ENCODE results near the gene GNPNAT1. TPM values are rescaled to one million over a fixed set of nuclear protein-coding genes. Genes with fewer than 3 reads are reported as not detected.
A peak's percentile ranks its signal among the peaks of the same experiment; 100 is the strongest.

GNPNAT1 gene
- polyA plus RNA-seq, 3 donors from 2014 or later: 2.4 to 11.2 (median 6.5) TPM

GRCh38 chr14:52806115-52806514 lies 14.7 kb upstream of the GNPNAT1 start:
- Mint-ChIP-seq H3K27me3 (ENCODE audit: low read depth in 3 of 3) (peaks cover 0 to 3% (median 0%) of the 10 kb centered on the region in 3 donors), H3K9me3 (no peaks in the 10 kb centered on the region), H3K27ac (no peak overlapping the region), H3K4me3 (no peak overlapping the region), H3K4me1 (peaks cover 3 to 6% of the 10 kb centered on the region in 2 donors), H3K36me3 (peaks cover 0 to 3% (median 0%) of the 10 kb centered on the region in 3 donors)
- no peak for DNase-seq

- peaks cover 18 to 25% of the 10 kb centered on the region in 2 donors for H3K4me1 Mint-ChIP-seq
- peaks cover 0 to 4% (median 1%) of the 10 kb centered on the region in 6 donors for H3K9me3 Mint-ChIP-seq
- peaks cover 0 to 3% (median 0%) of the 10 kb centered on the region in 3 donors for H3K36me3 Mint-ChIP-seq
- no peak overlapping the region for H3K4me3 Mint-ChIP-seq
- no peak overlapping the region for H3K27ac Mint-ChIP-seq
- no peak for DNase-seq
- H3K27me3 Mint-ChIP-seq (ENCODE audit: low read depth in 3 of 3): peaks cover 0 to 3% (median 0%) of the 10 kb centered on the region in 3 donors
These were observed 11.2 kb upstream of the GNPNAT1 start for GRCh38 chr14:52802597-52802996.

GRCh38 chr14:52801014-52801712 lies 9.8 kb upstream of the GNPNAT1 start:
- no peak for DNase-seq
- peak overlapping the region in 1 of 6 donors; percentile 17 for H3K27ac Mint-ChIP-seq

GRCh38 chr14:52798826-52799225 lies 7.4 kb upstream of the GNPNAT1 start:
- H3K27ac Mint-ChIP-seq: peak overlapping the region in 2 of 6 donors; percentile 2 to 50
- peaks cover 22 to 28% of the 10 kb centered on the region in 2 donors for H3K4me1 Mint-ChIP-seq
- H3K27me3 Mint-ChIP-seq (ENCODE audit: low read depth in 3 of 3): peaks cover 0 to 4% (median 0%) of the 10 kb centered on the region in 3 donors
- H3K4me3 Mint-ChIP-seq: no peak overlapping the region
- H3K9me3 Mint-ChIP-seq: peaks cover 0 to 6% (median 4%) of the 10 kb centered on the region in 6 donors
- H3K36me3 Mint-ChIP-seq: no peaks in the 10 kb centered on the region
- DNase-seq: no peak

More at GRCh38 chr14:52801014-52801712, 9.8 kb upstream of the GNPNAT1 start:
- Mint-ChIP-seq H3K4me1 (peaks cover 22 to 28% of the 10 kb centered on the region in 2 donors), H3K4me3 (no peak overlapping the region), H3K27me3 (ENCODE audit: low read depth in 3 of 3) (peaks cover 0 to 3% (median 0%) of the 10 kb centered on the region in 3 donors), H3K9me3 (peaks cover 0 to 6% (median 4%) of the 10 kb centered on the region in 6 donors), H3K36me3 (peaks cover 0 to 3% (median 0%) of the 10 kb centered on the region in 3 donors)

DNA sequence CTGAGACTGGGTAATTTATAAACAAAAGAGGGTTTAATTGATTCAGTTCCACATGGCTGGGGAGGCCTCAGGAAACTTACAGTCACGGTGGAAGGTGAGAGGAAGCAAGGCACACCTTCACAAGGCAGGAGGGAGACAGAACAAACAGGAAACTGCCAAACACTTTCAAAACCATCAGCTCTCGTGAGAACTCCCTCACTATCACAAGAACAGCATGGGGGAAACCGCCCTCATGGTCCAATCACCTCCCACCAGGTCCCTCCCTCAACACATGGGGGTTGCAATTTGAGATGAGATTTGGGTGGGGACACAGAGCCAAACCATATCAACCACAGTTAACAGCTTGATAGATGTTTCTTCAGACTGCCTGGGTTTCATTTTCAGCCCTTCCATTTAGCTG lies 6.2 kb upstream of the GNPNAT1 start:
- no peaks in the 10 kb centered on the region for H3K36me3 Mint-ChIP-seq
- DNase-seq: peak; percentile 30 to 37 (median 33)
- peak overlapping the region; percentile 53 to 84 (median 72) for H3K27ac Mint-ChIP-seq
- peak overlapping the region in 3 of 5 donors; percentile 13 to 52 (median 27) for H3K4me3 Mint-ChIP-seq
- H3K9me3 Mint-ChIP-seq: peaks cover 0 to 6% (median 4%) of the 10 kb centered on the region in 6 donors
- peaks cover 22 to 29% of the 10 kb centered on the region in 2 donors for H3K4me1 Mint-ChIP-seq
- H3K27me3 Mint-ChIP-seq (ENCODE audit: low read depth in 3 of 3): peaks cover 0 to 2% (median 0%) of the 10 kb centered on the region in 3 donors

DNA sequence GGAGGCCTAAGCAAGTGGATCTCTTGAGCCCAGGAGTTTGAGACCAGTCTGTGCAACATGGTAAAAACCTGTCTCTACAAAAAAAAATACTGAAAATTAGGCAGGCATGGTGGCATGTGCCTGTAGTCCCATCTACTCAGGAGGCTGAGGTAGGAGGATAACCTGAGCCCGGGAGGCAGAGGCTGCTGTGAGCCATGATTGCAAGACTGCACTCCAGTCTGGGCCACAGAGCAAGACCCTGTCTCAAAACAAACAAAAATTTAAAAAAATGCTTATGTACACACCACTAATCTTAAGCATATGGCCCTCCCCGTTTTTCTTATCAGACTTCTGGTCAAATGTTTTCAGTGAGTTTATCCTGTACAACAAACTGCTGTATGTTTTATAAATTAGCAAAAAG lies 1.7 kb upstream of the GNPNAT1 start:
- peak overlapping the region in 1 of 5 donors; percentile 91 for H3K4me3 Mint-ChIP-seq
- peak overlapping the region in 1 of 6 donors; percentile 17 for H3K27ac Mint-ChIP-seq
- H3K36me3 Mint-ChIP-seq: no peaks in the 10 kb centered on the region
- peaks cover 0 to 6% (median 4%) of the 10 kb centered on the region in 6 donors for H3K9me3 Mint-ChIP-seq
- H3K4me1 Mint-ChIP-seq: peaks cover 34 to 50% of the 10 kb centered on the region in 2 donors
- H3K27me3 Mint-ChIP-seq (ENCODE audit: low read depth in 3 of 3): peaks cover 0 to 8% (median 4%) of the 10 kb centered on the region in 3 donors
- no peak for DNase-seq

- H3K9me3 Mint-ChIP-seq: peaks cover 0 to 5% (median under 1%) of the 10 kb centered on the region in 6 donors
- H3K36me3 Mint-ChIP-seq: no peaks in the 10 kb centered on the region
- DNase-seq: no peak
These were observed 649 bp upstream of the GNPNAT1 start for GRCh38 chr14:52792097-52792415.

DNA sequence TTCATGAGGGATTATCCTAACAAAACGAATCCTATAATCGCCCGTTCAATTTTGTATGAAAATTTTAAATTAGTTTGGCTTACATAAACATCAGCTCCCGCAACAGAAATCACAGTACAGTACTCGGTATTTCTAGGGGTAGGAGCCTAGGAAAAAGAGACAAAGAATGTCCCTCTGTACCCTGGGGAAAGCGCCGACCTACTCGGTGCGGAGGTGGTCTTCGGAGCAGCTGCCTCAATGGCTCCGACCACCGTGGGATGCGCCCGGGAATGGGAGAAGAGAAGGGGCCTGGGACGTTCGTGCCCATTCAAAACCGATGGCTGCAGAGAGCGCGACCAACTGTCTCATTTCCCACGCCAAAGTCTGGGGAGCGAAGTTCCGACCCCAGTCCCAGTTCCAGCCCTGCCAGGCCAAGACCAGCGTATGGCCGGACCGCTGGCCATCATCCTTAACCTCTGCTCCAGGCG lies 618 bp downstream of the GNPNAT1 start:
- no peak for DNase-seq
- Mint-ChIP-seq H3K9me3 (no peaks in the 10 kb centered on the region), H3K27me3 (ENCODE audit: low read depth in 3 of 3) (peaks cover 0 to 8% (median 4%) of the 10 kb centered on the region in 3 donors), H3K27ac (peak overlapping the region; percentile 79 to 92 (median 86)), H3K4me1 (peaks cover 29 to 47% of the 10 kb centered on the region in 2 donors), H3K36me3 (no peaks in the 10 kb centered on the region), H3K4me3 (peak overlapping the region; percentile 84 to 92 (median 90))

More at GRCh38 chr14:52792097-52792415, 649 bp upstream of the GNPNAT1 start:
- peaks cover 0 to 8% (median 4%) of the 10 kb centered on the region in 3 donors for H3K27me3 Mint-ChIP-seq (ENCODE audit: low read depth in 3 of 3)
- peaks cover 29 to 46% of the 10 kb centered on the region in 2 donors for H3K4me1 Mint-ChIP-seq
- peak overlapping the region; percentile 79 to 92 (median 86) for H3K27ac Mint-ChIP-seq
- peak overlapping the region; percentile 81 to 93 (median 88) for H3K4me3 Mint-ChIP-seq

DNA sequence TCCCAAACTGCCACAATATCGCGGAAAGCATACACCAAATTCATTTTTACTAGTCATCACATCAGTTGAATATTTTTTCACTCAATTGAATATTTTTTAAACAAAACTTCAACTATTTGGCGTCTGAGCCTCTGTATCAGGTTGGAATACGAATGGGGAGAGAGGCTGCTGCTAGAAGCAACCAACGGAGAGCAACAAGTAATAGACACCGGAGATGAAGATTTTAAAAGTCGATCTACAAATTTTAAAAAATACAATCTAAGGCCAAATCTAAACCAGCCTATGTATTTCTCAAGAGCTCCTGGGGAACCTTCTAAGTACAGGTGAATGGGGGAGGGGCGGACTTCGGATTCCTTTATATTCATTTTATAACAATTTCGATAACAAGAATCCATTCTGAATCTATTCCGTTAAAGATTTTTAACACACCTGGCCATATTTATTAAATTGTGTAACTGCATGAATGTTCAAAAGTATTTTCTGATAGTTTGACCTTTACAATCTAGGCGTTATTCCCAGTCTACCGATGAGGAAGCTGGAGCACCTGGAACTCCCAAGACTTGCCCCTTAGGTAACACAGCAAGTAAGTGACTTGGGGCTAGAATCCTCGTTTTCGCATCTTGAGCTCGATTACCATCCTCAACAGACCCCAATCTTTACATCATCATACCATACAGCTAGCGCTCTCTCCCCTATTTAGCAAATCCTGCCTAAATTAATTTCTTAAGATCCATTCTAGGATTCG lies 1.2 kb downstream of the GNPNAT1 start:
- H3K27ac Mint-ChIP-seq: peak overlapping the region; percentile 79 to 92 (median 86)
- no peaks in the 10 kb centered on the region for H3K9me3 Mint-ChIP-seq
- no peak for DNase-seq
- peaks cover 0 to 8% (median 3%) of the 10 kb centered on the region in 3 donors for H3K27me3 Mint-ChIP-seq (ENCODE audit: low read depth in 3 of 3)
- no peaks in the 10 kb centered on the region for H3K36me3 Mint-ChIP-seq
- H3K4me3 Mint-ChIP-seq: peak overlapping the region; percentile 84 to 92 (median 90)
- peaks cover 29 to 47% of the 10 kb centered on the region in 2 donors for H3K4me1 Mint-ChIP-seq

DNA sequence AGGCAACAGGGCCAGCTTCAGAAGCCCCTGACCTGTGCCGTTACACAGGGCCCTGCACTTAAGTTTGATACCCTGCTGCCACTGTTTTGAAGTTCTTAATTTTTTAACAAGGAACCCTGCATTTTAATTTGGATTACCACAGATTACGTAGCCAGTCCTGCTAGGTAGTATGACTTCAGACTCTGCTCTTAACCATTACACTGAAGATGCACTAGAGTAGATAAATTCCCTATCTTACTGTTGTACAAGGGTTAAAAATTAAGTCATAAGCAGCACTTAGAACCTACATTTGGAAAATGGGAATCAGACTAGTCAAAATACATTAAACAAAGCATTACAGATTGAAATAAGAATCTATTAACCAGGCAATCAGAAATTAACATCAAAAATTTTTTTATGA lies 2.3 kb downstream of the GNPNAT1 start:
- Mint-ChIP-seq H3K27me3 (ENCODE audit: low read depth in 3 of 3) (peaks cover 0 to 8% (median 2%) of the 10 kb centered on the region in 3 donors), H3K36me3 (no peaks in the 10 kb centered on the region), H3K4me3 (peak overlapping the region in 4 of 5 donors; percentile 7 to 63 (median 28)), H3K27ac (peak overlapping the region in 5 of 6 donors; percentile 5 to 78 (median 60)), H3K9me3 (no peaks in the 10 kb centered on the region), H3K4me1 (peaks cover 29 to 47% of the 10 kb centered on the region in 2 donors)
- no peak for DNase-seq

DNA sequence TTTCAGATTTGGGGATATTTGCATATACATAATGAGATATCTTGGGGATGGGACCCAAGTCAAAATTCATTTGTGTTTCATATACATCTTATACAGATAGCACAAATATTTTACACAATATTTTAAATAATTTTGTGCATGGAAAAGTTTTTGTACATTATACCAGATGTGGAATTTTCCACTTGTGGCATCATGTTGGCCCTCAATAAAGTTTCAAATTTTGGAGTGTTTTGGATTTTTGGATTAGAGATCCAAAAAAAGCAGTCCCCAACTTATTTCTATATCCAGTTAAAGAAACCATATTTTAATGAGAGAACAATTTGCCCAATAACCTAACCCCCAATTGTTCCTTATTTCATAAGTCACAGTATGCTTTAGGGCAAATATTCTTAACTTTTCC lies 4.5 kb downstream of the GNPNAT1 start:
- Mint-ChIP-seq H3K4me1 (peaks cover 22 to 39% of the 10 kb centered on the region in 2 donors), H3K4me3 (no peak overlapping the region), H3K9me3 (no peaks in the 10 kb centered on the region), H3K27ac (peak overlapping the region in 1 of 6 donors; percentile 21), H3K27me3 (ENCODE audit: low read depth in 3 of 3) (peaks cover 0 to 5% (median under 1%) of the 10 kb centered on the region in 3 donors), H3K36me3 (no peaks in the 10 kb centered on the region)
- DNase-seq: no peak

DNA sequence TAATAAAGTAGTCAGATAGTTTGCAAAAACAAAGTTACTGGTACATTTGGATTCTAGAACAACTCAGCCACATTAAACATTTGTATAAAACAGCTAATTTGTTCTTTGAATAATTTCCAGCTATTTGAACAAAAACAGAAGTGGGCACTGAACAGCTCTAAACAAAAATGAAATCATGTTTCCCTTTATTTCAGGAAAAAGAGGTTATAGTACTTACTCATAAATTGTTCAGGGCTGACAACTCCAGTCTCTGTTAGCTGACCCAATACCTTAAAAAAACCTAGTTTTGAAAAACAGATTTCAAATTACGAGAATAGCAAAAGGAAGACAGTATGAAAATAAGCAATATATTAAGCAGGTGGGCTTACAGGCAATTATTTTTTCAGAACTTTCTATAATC lies 8.2 kb downstream of the GNPNAT1 start:
- no peak for DNase-seq
- Mint-ChIP-seq H3K36me3 (peaks cover 0 to 3% (median 0%) of the 10 kb centered on the region in 3 donors), H3K9me3 (no peaks in the 10 kb centered on the region), H3K4me1 (peaks cover 3 to 7% of the 10 kb centered on the region in 2 donors), H3K27me3 (ENCODE audit: low read depth in 3 of 3) (no peaks in the 10 kb centered on the region), H3K4me3 (no peak overlapping the region), H3K27ac (peak overlapping the region in 1 of 6 donors; percentile 35)

GRCh38 chr14:52781629-52782028 lies 9.8 kb downstream of the GNPNAT1 start:
- Mint-ChIP-seq H3K4me1 (no peaks in the 10 kb centered on the region), H3K27me3 (ENCODE audit: low read depth in 3 of 3) (no peaks in the 10 kb centered on the region), H3K36me3 (peaks cover 0 to 8% (median 4%) of the 10 kb centered on the region in 3 donors), H3K27ac (no peak overlapping the region), H3K4me3 (no peak overlapping the region), H3K9me3 (no peaks in the 10 kb centered on the region)
- no peak for DNase-seq
